PC-9 (cell line): ENCODE results near the gene CCDC85C.

Experiments
- CTCF ChIP-seq: fragments of 200-600 bp; sonication (generic); conservative IDR thresholded peaks from 2 replicates; pipeline ENCODE4 v1.6.1; 2017; ENCODE audit warnings: mixed run types, antibody characterized with exemption, mild to moderate bottlenecking, moderate library complexity
- EZH2 ChIP-seq: fragments of 200-600 bp; sonication (generic); IDR thresholded peaks from 2 replicates; pipeline ENCODE4 v1.8.0; 2017; ENCODE audit warnings: antibody characterized with exemption, low read depth

GRCh38 chr14:99532310-99532709 is 71.7 kb downstream of the CCDC85C start:
- no peak for TF ChIP-seq CTCF
- no peak for TF ChIP-seq EZH2
